GM13977 (cell line): ENCODE data around the gene MGRN1.

ENCODE experiments used
- DNase-seq: peaks from one replicate; pipeline ENCODE4 v3.0.0; 2012; ENCODE audit warnings: low spot score
- in situ Hi-C: fragments of 300-500 bp; cut with MboI; formaldehyde crosslinking; loops from one replicate; pipeline ENCODE4 v1.12.0; 2022; ENCODE audit warnings: low sequenced_read_pairs, low pct_unique_long_range_greater_than_20kb, mixed read lengths, inconsistent platforms; ENCODE audit not compliant: unreplicated experiment
- TF ChIP-seq, protein P1 (sequence below): IDR thresholded peaks from 2 replicates; pipeline ENCODE4 v1.5.1; 2012; ENCODE audit warnings: mild to moderate bottlenecking, control low read depth; ENCODE audit not compliant: insufficient read depth; ENCODE audit errors: extremely low read depth, missing control alignments

The MGRN1 gene

DNA sequence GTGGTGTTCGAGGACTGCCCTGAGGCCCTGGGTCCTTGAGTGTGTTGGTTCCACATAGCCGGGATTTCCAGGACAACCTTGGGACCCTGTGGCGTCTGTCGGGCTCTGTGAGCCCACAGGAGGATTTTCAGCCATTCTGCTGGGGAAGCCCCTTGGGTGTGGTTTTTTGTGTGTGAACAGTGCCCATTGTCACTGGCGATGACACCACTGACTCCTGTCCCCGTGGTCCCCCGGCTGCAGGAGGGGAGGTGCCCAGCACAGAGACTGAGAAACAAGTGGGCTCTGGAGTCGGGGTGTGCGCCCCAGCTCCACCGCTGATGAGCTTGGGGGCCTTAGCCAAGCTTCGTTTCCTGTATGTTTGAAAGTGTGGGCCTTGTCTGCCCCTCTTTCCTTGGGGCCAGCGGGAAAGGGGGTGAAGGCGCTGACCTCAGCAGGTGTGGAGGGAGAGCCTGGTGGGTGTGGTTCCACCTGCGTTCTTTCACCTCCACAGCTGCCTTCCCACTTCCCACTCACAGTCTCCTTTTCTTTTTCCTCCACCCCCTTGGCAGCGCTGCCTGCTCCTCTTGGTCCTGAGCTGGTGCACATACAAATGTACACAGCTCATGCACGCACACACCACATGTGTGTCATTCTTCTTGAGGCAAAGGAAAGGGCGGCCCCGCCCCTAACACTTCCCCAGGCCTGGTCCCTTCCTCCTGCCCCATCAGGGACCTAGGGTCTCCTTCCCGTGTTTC lies 16.1 kb downstream of the MGRN1 start:
- TF ChIP-seq, protein P1, sequence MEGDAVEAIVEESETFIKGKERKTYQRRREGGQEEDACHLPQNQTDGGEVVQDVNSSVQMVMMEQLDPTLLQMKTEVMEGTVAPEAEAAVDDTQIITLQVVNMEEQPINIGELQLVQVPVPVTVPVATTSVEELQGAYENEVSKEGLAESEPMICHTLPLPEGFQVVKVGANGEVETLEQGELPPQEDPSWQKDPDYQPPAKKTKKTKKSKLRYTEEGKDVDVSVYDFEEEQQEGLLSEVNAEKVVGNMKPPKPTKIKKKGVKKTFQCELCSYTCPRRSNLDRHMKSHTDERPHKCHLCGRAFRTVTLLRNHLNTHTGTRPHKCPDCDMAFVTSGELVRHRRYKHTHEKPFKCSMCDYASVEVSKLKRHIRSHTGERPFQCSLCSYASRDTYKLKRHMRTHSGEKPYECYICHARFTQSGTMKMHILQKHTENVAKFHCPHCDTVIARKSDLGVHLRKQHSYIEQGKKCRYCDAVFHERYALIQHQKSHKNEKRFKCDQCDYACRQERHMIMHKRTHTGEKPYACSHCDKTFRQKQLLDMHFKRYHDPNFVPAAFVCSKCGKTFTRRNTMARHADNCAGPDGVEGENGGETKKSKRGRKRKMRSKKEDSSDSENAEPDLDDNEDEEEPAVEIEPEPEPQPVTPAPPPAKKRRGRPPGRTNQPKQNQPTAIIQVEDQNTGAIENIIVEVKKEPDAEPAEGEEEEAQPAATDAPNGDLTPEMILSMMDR: no peak
- no peak for DNase-seq
- in situ Hi-C loops: no loop called here

DNA sequence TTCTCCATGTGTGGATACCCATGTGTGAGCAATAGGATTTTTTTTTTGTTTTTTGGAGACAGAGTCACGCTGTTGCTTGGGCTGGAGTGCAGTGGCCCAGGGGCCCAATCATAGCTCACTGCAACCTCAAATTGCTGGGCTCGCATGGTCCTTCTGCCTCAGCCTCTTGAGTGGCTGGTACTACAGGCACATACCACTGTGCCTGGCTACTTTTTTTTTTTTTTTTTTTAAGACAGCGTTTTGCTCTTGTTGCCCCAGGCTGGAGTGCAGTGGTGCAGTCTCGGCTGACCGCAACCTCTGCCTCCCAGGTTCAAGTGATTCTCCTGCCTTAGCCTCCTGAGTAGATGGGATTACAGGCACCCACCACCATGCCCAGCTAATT lies 16.7 kb downstream of the MGRN1 start:
- in situ Hi-C loops: no loop called here
- TF ChIP-seq, protein P1: no peak
- DNase-seq: no peak

DNA sequence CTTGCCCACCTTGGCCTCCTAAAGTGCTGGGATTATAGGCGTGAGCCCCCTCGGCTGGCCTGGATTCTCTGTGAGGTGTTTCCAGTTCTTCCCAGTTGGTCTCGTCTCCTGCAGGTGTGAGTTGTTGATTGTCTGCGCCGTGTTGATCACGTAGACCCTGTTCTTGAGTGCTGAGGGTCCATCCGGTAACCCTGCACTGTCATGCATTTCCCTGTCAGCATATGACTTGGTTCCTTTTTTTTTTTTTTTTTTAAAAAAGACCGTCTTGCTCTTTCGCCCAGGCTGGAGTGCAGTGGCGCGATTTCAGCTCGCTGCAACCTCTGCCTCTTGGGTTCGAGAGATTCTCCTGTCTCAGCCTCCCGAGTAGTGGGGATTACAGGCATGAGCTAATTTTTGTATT lies 17.3 kb downstream of the MGRN1 start:
- no peak for DNase-seq
- in situ Hi-C loops: no loop called here
- TF ChIP-seq, protein P1: no peak

DNA sequence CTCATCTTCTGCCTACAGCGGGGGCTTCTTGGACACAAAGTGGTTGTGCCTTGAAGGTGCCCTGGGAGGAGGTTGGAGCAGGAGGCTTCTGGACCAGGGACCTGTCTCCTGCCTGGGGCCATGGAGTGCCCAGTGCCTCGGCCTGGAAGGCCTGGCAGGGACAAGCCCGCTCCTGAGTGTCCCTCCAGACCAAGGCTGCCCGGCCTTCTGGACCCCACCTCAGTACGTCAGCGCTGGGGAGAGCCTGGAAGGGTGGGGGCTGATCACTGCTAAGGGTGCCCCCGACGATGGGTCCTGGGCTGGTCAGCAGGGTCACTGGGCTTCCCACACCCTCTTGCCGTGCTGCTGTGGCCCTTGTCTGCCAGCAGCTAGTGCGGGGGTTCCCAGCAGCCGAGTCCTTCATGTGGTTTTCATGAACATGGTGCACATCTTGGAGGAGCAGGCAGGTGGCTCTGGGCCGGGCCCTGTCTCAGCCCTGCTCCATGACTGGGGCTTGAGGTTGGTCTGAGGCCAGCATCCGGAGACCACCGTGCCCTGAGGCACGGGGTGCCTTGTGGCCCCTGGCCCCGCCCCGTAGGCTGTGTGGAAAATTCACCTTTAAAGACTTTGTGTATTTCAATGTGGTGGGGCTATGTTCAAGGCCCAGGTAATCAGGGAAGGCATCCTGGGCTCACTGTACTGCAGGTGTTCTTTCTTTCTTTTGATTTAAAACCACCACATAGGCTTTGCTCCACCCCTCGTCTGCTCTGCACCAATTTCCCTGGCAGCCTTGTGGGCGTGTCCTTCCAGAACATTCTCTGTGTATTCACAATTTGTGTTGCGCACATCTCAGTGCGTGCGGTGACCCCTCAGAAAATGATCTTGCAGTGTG lies 22.4 kb downstream of the MGRN1 start:
- in situ Hi-C loops: no loop called here
- TF ChIP-seq, protein P1: no peak
- no peak for DNase-seq

DNA sequence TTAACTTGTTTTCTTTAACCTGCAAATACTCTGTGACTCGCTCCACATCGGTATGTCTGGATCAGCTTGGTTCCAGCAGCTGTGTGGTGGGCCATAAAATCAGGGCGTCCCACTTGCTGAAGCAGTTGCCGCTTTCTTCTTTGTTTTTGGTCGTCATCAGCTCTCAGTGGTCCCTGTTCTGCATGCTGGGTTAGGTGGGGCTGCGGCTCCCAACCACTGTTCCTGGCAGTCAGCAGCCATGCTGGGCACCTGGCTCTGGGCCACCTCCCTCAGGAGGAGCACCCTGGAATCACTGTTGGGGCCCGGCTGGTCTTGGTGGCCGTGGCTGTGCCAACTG lies 23.0 kb downstream of the MGRN1 start:
- no peak for DNase-seq
- TF ChIP-seq, protein P1: no peak
- in situ Hi-C loops: no loop called here

DNA sequence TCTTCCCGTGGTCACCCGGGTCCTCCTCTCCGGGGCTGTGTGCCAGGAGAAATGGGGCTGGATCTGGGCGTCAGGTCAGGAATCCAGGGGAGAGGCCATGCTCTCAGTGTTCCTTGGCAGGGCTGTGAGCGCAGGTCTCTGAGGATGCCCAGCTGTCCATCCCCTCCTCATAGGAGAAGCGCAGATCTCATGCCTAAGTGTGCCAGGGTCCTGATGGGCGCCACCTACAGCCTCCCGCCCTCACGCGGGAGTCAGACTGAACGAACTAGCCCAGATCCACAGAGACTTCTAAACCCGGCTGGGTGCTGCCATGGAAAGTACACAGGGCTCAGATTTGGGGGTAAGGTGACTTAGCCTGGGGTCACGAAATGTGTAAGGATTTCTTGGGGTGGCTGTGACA lies 24.3 kb downstream of the MGRN1 start:
- in situ Hi-C loops: no loop called here
- TF ChIP-seq, protein P1: no peak
- DNase-seq: no peak
